Fibroblast of the aortic adventitia (primary cell): ENCODE results near the gene SERINC2. TPM values are rescaled to one million over a fixed set of nuclear protein-coding genes. Genes with fewer than 3 reads are reported as not detected.

Experiments used
- DNase-seq: peaks from one replicate; pipeline ENCODE4 v3.0.0-alpha.2; 2010; ENCODE audit warnings: low read depth
- H3K4me3 ChIP-seq: 2 replicates; pipeline ENCODE4 v1.5.1; 2011; ENCODE audit warnings: low read depth, mild to moderate bottlenecking, control low read depth, low read length, moderate library complexity
- CTCF ChIP-seq: IDR thresholded peaks from 2 replicates; pipeline ENCODE4 v1.5.1; 2011; ENCODE audit warnings: mild to moderate bottlenecking, low read length, control low read depth, inconsistent platforms; ENCODE audit not compliant: insufficient read depth
- total RNA-seq: library from RNA; depleted of rRNA; stranded (reverse); fragments of >200 nt; gene quantifications from 2 replicates; pipeline ENCODE4 v1.2.3, GENCODE V29; 2012; ENCODE audit warnings: low replicate concordance

The SERINC2 gene
- total RNA-seq, 1 donor, result 5.4 TPM

- TF ChIP-seq CTCF, result no peak
- no peak for DNase-seq
- peak overlapping the region; percentile 63 for H3K4me3 ChIP-seq
Measured at GRCh38 chr1:31371121-31371959, 41.7 kb upstream of the SERINC2 start.

- no peak for DNase-seq
- TF ChIP-seq CTCF, result no peak
- peak overlapping the region; percentile 63 for H3K4me3 ChIP-seq
Measured at GRCh38 chr1:31372051-31372450, 41.0 kb upstream of the SERINC2 start.

GRCh38 chr1:31372751-31373055 is 40.3 kb upstream of the SERINC2 start:
- no peak for DNase-seq
- H3K4me3 ChIP-seq, result peak overlapping the region; percentile 63
- TF ChIP-seq CTCF, result no peak

GRCh38 chr1:31373056-31373896 is 39.7 kb upstream of the SERINC2 start, which contains the start of gene FABP3:
FABP3 (minus strand) TSS chr1:31373076; CDS start chr1:31373014, 62 bp downstream.
- DNase-seq, result peak; percentile 70
- TF ChIP-seq CTCF, result no peak

GRCh38 chr1:31373897-31374486 is 39.0 kb upstream of the SERINC2 start:
- H3K4me3 ChIP-seq, result no peak overlapping the region
- DNase-seq, result no peak
- no peak for TF ChIP-seq CTCF

More at GRCh38 chr1:31373056-31373896, 39.7 kb upstream of the SERINC2 start, which contains the start of gene FABP3:
- H3K4me3 ChIP-seq, result peak within 1 kb of the TSS; percentile 63

GRCh38 chr1:31374511-31375196 is 38.4 kb upstream of the SERINC2 start:
- H3K4me3 ChIP-seq, result no peak overlapping the region
- DNase-seq, result peak; percentile 92
- no peak for TF ChIP-seq CTCF
